K562 (cell line): ENCODE measurements around the gene SLC16A5. TPM values are rescaled to one million over a fixed set of nuclear protein-coding genes. Genes with fewer than 3 reads are reported as not detected.

Source experiments
- ATAC-seq: fragments of 200-7000 bp; cut with Tn5 transposase; 3 replicates; pipeline ENCODE4 v1.9.1; 2020; ENCODE audit warnings: moderate library complexity
- BruUV-seq: library from RNA; stranded (reverse); fragments of 400-500 nt; replicated peaks from 2 replicates; lab custom pipeline; 2021; lab: Mats Ljungman, UMichigan
- CTCF ChIA-PET: fragments of 300-600 bp; formaldehyde crosslinking; extraction: SDS; loops from one replicate; lab custom pipeline; 2021; ENCODE audit warnings: low intra/inter-chr PET ratio; lab: Yijun Ruan, JAX
- POLR2A ChIA-PET: fragments of 300-600, 350-650 bp; sonication (Branson Sonifier 250); formaldehyde crosslinking; extraction: SDS; loops from one replicate; lab custom pipeline; 2021; ENCODE audit warnings: antibody characterized with exemption, inconsistent platforms; lab: Yijun Ruan, JAX
- DNase-seq, 4 experiments: peaks; one replicate each; pipeline versions ENCODE4 v3.0.0 to v3.0.0-alpha.2; 2011 to 2018; ENCODE audit warnings: low spot score in 3 of 4, mixed read lengths in 3 of 4; ENCODE audit errors: extremely low read depth in 1 of 4
- FAIRE-seq: peaks from 2 replicates; lab custom pipeline; 2011; peaks lifted over from hg19 to GRCh38; lab: Jason Lieb, UNC
- H2AFZ ChIP-seq: 2 replicates; pipeline ENCODE4 v1.6.0; 2011; ENCODE audit warnings: low read depth, low read length, control low read depth, inconsistent platforms
- H3K27ac ChIP-seq: fragments of 200-600 bp; 3 replicates; pipeline ENCODE4 v1.8.0; 2011; ENCODE audit warnings: low read depth, mild to moderate bottlenecking, control low read depth, inconsistent platforms, low read length, moderate library complexity, mixed read lengths; ENCODE audit errors: extremely low read depth
- H3K27me3 ChIP-seq, 2 experiments: fragments of 300-600 bp in 1 of 2; 2 replicates in 1 of 2; 3 replicates in 1 of 2; pipeline versions ENCODE4 v1.6.0 to v1.8.0; 2011; ENCODE audit warnings: inconsistent platforms in 2 of 2, low read length in 2 of 2, mild to moderate bottlenecking in 1 of 2, mixed read lengths in 1 of 2, moderate library complexity in 1 of 2; ENCODE audit not compliant: control insufficient read depth in 2 of 2, insufficient read depth in 2 of 2
- H3K36me3 ChIP-seq: fragments of 300-600 bp; 3 replicates; pipeline ENCODE4 v1.8.0; 2011; ENCODE audit warnings: mild to moderate bottlenecking, low read length, inconsistent platforms; ENCODE audit not compliant: control insufficient read depth, insufficient read depth
- H3K4me1 ChIP-seq, 2 experiments: fragments of 200-600 bp in 1 of 2; replicated peaks in 1 of 2; 2 replicates in 1 of 2; 3 replicates in 1 of 2; pipeline versions ENCODE4 v1.5.1 to v1.8.0; 2011; ENCODE audit warnings: inconsistent platforms in 2 of 2, low read length in 2 of 2, mild to moderate bottlenecking in 1 of 2, mixed read lengths in 1 of 2, moderate library complexity in 1 of 2; ENCODE audit not compliant: control insufficient read depth in 2 of 2, insufficient read depth in 2 of 2
- H3K4me2 ChIP-seq: 2 replicates; pipeline ENCODE4 v1.6.1; 2011; ENCODE audit warnings: low read length, control low read depth, inconsistent platforms, mixed read lengths; ENCODE audit not compliant: insufficient read depth
- H3K4me3 ChIP-seq: fragments of 200-600 bp; sonication (generic), shearing (Covaris generic); 2 replicates; pipeline ENCODE4 v1.5.1; 2016; ENCODE audit warnings: control low read depth, inconsistent platforms
- H3K79me2 ChIP-seq: fragments of 200-600 bp; 3 replicates; pipeline ENCODE4 v1.8.0; 2011; ENCODE audit warnings: low read length, inconsistent platforms; ENCODE audit not compliant: control insufficient read depth, insufficient read depth
- H3K9ac ChIP-seq, 2 experiments: 2 replicates each; pipeline versions ENCODE4 v1.6.0 to v1.6.1; 2011; ENCODE audit warnings: low read depth in 2 of 2, low read length in 2 of 2, control low read depth in 1 of 2, inconsistent platforms in 1 of 2, mild to moderate bottlenecking in 1 of 2, mixed read lengths in 1 of 2; ENCODE audit not compliant: insufficient read depth in 1 of 2
- H3K9me1 ChIP-seq: one replicate; pipeline ENCODE4 v1.6.0; 2011; ENCODE audit warnings: inconsistent platforms, mild to moderate bottlenecking, low read length, moderate library complexity; ENCODE audit not compliant: control insufficient read depth, insufficient read depth
- H3K9me3 ChIP-seq: replicated peaks from 2 replicates; pipeline ENCODE4 v1.5.1; 2011; ENCODE audit warnings: low read depth, low read length, inconsistent platforms; ENCODE audit not compliant: control insufficient read depth, insufficient read depth
- H4K20me1 ChIP-seq: replicated peaks from 2 replicates; pipeline ENCODE4 v1.6.1; 2011; ENCODE audit warnings: low read length, inconsistent platforms, mixed read lengths; ENCODE audit not compliant: control insufficient read depth, insufficient read depth
- ELF1 ChIP-seq: fragments of 200-800 bp; sonication (Bioruptor generic); IDR thresholded peaks from 2 replicates; pipeline ENCODE4 v1.6.1; 2016; ENCODE audit warnings: missing genetic modification characterization, missing compliant biosample characterization
- EP400 ChIP-seq: fragments of 450-650 bp; IDR thresholded peaks from 2 replicates; pipeline ENCODE4 v1.6.1; 2017; ENCODE audit warnings: antibody characterized with exemption, mild to moderate bottlenecking, moderate library complexity
- KDM2B ChIP-seq: fragments of 250-450 bp; sonication (Bioruptor Pico); IDR thresholded peaks from 2 replicates; pipeline ENCODE4 v1.8.0; 2021; ENCODE audit warnings: mild to moderate bottlenecking, moderate library complexity
- L3MBTL2 ChIP-seq: fragments of 450-650 bp; IDR thresholded peaks from 2 replicates; pipeline ENCODE4 v1.6.1; 2016; ENCODE audit warnings: mild to moderate bottlenecking, moderate library complexity
- SIN3B ChIP-seq: fragments of 450-650 bp; IDR thresholded peaks from 2 replicates; pipeline ENCODE4 v1.6.1; 2017; ENCODE audit warnings: low read depth, mild to moderate bottlenecking, moderate library complexity
- SMAD1 ChIP-seq: fragments of 150-350 bp; IDR thresholded peaks from 2 replicates; pipeline ENCODE4 v1.6.1; 2014; ENCODE audit warnings: low read length, low read depth; ENCODE audit not compliant: partially characterized antibody
- ZNF354B ChIP-seq: fragments of 250-450 bp; sonication (Bioruptor Pico); IDR thresholded peaks from 2 replicates; pipeline ENCODE4 v1.4.0; 2020
- WGBS: fragments of 100-300 bp; shearing (Covaris generic); methylation state at CpG from one replicate; pipeline ENCODE4 v1.1.6; 2016; ENCODE audit warnings: low coverage, mixed read lengths; ENCODE audit not compliant: insufficient coverage; ENCODE audit errors: missing lambda C conversion rate; 5-methylcytosine and 5-hydroxymethylcytosine counted together
- in situ Hi-C: fragments of 300-500 bp; cut with MboI; formaldehyde crosslinking; loops from 4 replicates; pipeline ENCODE4 v1.15.0; 2018; ENCODE audit warnings: inconsistent platforms, mixed read lengths
- intact Hi-C: fragments of 100-400 bp; cut with micrococcal nuclease; formaldehyde crosslinking; loops from 2 replicates; pipeline ENCODE4 v1.14.2; 2022
- polyA plus RNA-seq, 8 experiments: library from polyadenylated mRNA; depleted of rRNA in 4 of 8; stranded (reverse) in 5 of 8; unstranded in 3 of 8; fragments of >200 nt; fragmentation: Nextera tagmentation in 2 of 8; fragmentation: Illumina TruSeq in 1 of 8; extraction: Ambion mirVana in 2 of 8; extraction: Trizol in 1 of 8; gene quantifications; 2 replicates each; pipeline versions ENCODE4 v1.2.1 to v1.2.3, GENCODE V29; 2011 to 2014; ENCODE audit warnings: inconsistent platforms in 1 of 8, missing spikeins in 1 of 8
- total RNA-seq, 7 experiments: library from RNA; depleted of rRNA in 6 of 7; stranded (reverse); fragments of >200 nt in 6 of 7; fragmentation: Illumina TruSeq in 2 of 7; extraction: Trizol in 2 of 7; gene quantifications; 2 replicates each; pipeline versions ENCODE4 v1.2.1 to v1.2.3, GENCODE V29; 2011 to 2021; ENCODE audit warnings: low replicate concordance in 1 of 7
- TF ChIP-seq, protein P1 (sequence below), 3 experiments: fragments of 200-800 bp in 1 of 3; sonication (Bioruptor generic) in 1 of 3; sonication (generic) in 1 of 3; formaldehyde crosslinking in 1 of 3; IDR thresholded peaks; 2 replicates each; pipeline versions ENCODE4 v1.6.1 to v1.8.0; 2016 to 2022; ENCODE audit warnings: mild to moderate bottlenecking in 2 of 3, missing compliant biosample characterization in 2 of 3, missing genetic modification characterization in 2 of 3, missing genetic modification reagents in 1 of 3
- TF ChIP-seq, protein P2 (sequence below): IDR thresholded peaks from 2 replicates; pipeline ENCODE4 v1.6.1; 2016; ENCODE audit warnings: missing genetic modification characterization, missing compliant biosample characterization
- TF ChIP-seq, protein P3 (sequence below): sonication (generic); formaldehyde crosslinking; IDR thresholded peaks from 2 replicates; pipeline ENCODE4 v1.8.0; 2022; ENCODE audit warnings: mild to moderate bottlenecking, missing genetic modification reagents

SLC16A5 gene
- total and polyA plus RNA-seq, 9 of the 15 experiments (the other 6 are each of a cell fraction or from before 2014, with no cell fraction given), result 0.06 to 2.6 (median 0.91) TPM

DNA sequence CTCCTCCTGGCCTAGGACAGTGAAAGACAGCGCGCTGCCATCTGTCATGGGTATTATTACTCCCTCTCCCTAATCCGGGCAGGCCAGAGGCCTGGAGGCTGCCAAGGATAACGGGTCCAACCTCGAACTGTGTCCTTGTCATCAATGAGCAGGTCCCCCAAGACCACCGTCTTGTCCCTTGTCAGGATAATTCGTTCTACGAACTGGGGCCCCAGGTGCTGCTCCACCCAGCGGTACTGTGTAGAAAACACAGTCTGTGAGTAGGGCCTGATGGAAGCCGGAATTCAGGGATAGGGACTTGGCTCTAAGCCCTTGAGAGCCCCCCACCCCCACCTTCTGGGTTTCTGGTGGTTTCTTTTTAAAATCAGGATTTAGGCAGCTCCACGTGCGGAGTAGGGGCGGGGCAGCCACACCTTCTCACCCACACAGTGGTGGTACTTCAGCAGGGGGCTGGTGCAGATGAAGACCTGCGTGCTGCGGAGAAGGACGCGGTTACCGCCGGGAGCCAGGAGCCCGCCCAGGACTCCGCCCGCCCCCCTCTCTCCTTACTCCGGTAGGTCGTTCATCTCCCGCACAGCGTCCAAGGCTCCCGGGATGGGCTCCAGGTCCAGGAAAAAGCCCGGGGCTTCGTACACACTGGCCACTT is 43.0 kb downstream of the SLC16A5 start (continued):
- TF ChIP-seq, protein P1, sequence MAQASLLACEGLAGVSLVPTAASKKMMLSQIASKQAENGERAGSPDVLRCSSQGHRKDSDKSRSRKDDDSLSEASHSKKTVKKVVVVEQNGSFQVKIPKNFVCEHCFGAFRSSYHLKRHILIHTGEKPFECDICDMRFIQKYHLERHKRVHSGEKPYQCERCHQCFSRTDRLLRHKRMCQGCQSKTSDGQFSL (CRISPR knock-in tag; IDR thresholded peaks at IDR 0.05), result no peak
- TF ChIP-seq, protein P1 (tag; IDR thresholded peaks at IDR 0.05), result no peak
- TF ChIP-seq KDM2B (CRISPR knock-in tag) (no peak), EP400 (peak; percentile 4; the same call in 1 of the 2 replicates)

DNA sequence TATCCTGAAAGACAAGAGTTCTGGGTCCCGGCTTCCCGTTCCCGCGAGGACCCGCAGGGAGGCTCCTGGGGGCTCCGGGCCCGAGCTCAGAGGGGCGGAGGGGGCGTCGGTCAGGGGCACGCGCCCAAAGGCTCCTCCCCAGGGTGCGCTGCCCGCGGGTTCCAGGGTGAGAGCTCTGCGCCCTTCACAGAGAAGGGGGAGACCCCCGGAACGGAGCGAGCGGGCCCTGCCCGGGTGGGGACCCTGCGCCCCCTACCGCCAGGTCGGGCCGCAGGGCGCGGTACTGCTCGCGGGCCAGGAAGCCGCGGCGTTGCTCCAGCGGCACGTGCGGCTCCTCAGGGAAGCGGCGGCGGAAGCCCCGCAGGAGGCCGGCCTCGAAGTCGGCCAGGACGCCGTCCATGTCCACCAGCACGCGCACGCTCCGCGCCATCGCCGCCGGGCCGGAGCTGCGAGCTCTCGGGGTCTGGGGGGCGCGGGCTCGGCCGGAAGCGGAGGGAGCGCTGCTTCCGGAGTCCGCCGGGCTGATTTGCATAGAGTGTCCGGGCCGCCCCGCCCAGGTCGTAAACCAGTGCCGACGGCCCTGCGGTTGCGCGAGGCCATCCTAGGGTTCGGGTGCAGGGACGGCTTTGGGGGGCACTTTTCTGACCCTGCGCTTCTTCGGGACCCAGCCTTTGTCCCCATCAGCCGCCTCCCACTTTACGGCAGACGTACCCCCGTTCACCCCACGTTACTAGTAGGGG is 43.7 kb downstream of the SLC16A5 start, which contains the start of gene NT5C:
NT5C (minus strand) TSS at position 465 of the 740 bp plus-strand sequence; CDS start at position 430, 35 bp downstream.
- POLR2A ChIA-PET, result interaction anchor here (0.7 to 5.6 kb wide), 11 partner anchors 10 to 143 kb away, joined by 3 to 51 read pairs (median 4); partner anchors contain the start of genes GGA3, JPT1, MRPL58 and MRPS7
- TF ChIP-seq, protein P2, sequence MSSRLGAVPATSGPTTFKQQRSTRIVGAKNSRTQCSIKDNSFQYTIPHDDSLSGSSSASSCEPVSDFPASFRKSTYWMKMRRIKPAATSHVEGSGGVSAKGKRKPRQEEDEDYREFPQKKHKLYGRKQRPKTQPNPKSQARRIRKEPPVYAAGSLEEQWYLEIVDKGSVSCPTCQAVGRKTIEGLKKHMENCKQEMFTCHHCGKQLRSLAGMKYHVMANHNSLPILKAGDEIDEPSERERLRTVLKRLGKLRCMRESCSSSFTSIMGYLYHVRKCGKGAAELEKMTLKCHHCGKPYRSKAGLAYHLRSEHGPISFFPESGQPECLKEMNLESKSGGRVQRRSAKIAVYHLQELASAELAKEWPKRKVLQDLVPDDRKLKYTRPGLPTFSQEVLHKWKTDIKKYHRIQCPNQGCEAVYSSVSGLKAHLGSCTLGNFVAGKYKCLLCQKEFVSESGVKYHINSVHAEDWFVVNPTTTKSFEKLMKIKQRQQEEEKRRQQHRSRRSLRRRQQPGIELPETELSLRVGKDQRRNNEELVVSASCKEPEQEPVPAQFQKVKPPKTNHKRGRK (tag), result no peak
- TF ChIP-seq SIN3B (peak; percentile 89), SMAD1 (no peak), ZNF354B (CRISPR knock-in tag) (no peak), ELF1 (peak; percentile 96), L3MBTL2 (peak; percentile 98)
- TF ChIP-seq, protein P3, sequence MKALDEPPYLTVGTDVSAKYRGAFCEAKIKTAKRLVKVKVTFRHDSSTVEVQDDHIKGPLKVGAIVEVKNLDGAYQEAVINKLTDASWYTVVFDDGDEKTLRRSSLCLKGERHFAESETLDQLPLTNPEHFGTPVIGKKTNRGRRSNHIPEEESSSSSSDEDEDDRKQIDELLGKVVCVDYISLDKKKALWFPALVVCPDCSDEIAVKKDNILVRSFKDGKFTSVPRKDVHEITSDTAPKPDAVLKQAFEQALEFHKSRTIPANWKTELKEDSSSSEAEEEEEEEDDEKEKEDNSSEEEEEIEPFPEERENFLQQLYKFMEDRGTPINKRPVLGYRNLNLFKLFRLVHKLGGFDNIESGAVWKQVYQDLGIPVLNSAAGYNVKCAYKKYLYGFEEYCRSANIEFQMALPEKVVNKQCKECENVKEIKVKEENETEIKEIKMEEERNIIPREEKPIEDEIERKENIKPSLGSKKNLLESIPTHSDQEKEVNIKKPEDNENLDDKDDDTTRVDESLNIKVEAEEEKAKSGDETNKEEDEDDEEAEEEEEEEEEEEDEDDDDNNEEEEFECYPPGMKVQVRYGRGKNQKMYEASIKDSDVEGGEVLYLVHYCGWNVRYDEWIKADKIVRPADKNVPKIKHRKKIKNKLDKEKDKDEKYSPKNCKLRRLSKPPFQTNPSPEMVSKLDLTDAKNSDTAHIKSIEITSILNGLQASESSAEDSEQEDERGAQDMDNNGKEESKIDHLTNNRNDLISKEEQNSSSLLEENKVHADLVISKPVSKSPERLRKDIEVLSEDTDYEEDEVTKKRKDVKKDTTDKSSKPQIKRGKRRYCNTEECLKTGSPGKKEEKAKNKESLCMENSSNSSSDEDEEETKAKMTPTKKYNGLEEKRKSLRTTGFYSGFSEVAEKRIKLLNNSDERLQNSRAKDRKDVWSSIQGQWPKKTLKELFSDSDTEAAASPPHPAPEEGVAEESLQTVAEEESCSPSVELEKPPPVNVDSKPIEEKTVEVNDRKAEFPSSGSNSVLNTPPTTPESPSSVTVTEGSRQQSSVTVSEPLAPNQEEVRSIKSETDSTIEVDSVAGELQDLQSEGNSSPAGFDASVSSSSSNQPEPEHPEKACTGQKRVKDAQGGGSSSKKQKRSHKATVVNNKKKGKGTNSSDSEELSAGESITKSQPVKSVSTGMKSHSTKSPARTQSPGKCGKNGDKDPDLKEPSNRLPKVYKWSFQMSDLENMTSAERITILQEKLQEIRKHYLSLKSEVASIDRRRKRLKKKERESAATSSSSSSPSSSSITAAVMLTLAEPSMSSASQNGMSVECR, result peak; percentile 88

More for the DNA sequence above, 43.7 kb downstream of the SLC16A5 start, which contains the start of gene NT5C:
- intact Hi-C loops, result loop anchor here (1.0 to 5.0 kb wide), 3 partner anchors 51 to 71 kb away; partner anchors contain the start of gene SUMO2
- no peaks in the 10 kb centered on the region for H3K27me3 ChIP-seq
- H3K4me2 ChIP-seq, result peak within 1 kb of the TSS; percentile 80
- H3K9me3 ChIP-seq, result no peaks in the 10 kb centered on the region
- H3K9ac ChIP-seq, result peak within 1 kb of the TSS; percentile 88 to 99
- CTCF ChIA-PET, result interaction anchor here (1.0 to 1.6 kb wide), 8 partner anchors 16 to 84 kb away, joined by 3 to 7 read pairs (median 4); partner anchors contain the start of gene KCTD2
- DNase-seq (peak; percentile 86 to 92 (median 88)), ATAC-seq (peak; percentile 90), FAIRE-seq (peak; percentile 67)
- peaks cover 38% of the 10 kb centered on the region; the same call in 2 of the 3 replicates for H3K36me3 ChIP-seq
- H3K4me1 ChIP-seq, result peaks cover 12 to 36% of the 10 kb centered on the region in 2 experiments; a peak in 4 of 5 replicates
- peaks cover 6% of the 10 kb centered on the region; the same call in 1 of the 2 replicates for H4K20me1 ChIP-seq
- peaks cover 25% of the 10 kb centered on the region for H3K79me2 ChIP-seq
- H2AFZ ChIP-seq, result peak within 1 kb of the TSS; percentile 92
- H3K27ac ChIP-seq, result peak within 1 kb of the TSS; percentile 90
- in situ Hi-C loops, result no loop called here
- BruUV-seq, result no TSS peak
- H3K9me1 ChIP-seq, result no peaks in the 10 kb centered on the region
- H3K4me3 ChIP-seq, result peak within 1 kb of the TSS; percentile 90
- under 1% methylated on average over 71 of the region's 82 CpGs for WGBS
